HG03575 (cell line): ENCODE data around the gene ACOXL.

Source experiments
- ATAC-seq: cut with Tn5 transposase; IDR thresholded peaks from one replicate; pipeline ENCODE4 v1.9.1; 2021; ENCODE audit not compliant: unreplicated experiment, insufficient number of reproducible peaks, low FRiP score; ENCODE audit errors: extremely low read depth

The ACOXL gene

GRCh38 chr2:110877031-110877827 lies 144.9 kb downstream of the ACOXL start:
- no peak for ATAC-seq

DNA sequence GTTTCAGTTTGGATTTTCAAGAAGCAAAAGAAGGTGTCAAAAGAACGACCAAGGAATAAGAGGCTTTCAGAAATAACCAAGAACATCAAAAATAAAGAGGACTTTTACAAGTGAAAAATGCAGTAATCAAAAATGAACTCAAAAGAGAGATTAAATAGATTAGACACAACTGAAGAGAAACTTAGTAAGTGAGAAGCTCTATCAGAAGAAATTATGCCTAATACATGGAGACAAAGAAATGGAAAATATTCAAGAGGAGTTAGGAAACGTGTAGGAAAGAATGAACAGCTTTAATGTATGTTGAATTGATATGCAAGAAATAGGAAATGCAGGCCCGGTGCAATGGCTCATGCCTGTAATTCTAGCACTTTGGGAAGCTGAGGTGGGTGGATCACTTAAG lies 145.8 kb downstream of the ACOXL start:
- ATAC-seq, result no peak

- ATAC-seq, result peak; percentile 74
Observed at GRCh38 chr2:110881908-110882307, 149.5 kb downstream of the ACOXL start.

GRCh38 chr2:110883406-110883805 lies 151.0 kb downstream of the ACOXL start:
- no peak for ATAC-seq

- ATAC-seq, result no peak
Observed at GRCh38 chr2:110885256-110885655, 152.9 kb downstream of the ACOXL start.

DNA sequence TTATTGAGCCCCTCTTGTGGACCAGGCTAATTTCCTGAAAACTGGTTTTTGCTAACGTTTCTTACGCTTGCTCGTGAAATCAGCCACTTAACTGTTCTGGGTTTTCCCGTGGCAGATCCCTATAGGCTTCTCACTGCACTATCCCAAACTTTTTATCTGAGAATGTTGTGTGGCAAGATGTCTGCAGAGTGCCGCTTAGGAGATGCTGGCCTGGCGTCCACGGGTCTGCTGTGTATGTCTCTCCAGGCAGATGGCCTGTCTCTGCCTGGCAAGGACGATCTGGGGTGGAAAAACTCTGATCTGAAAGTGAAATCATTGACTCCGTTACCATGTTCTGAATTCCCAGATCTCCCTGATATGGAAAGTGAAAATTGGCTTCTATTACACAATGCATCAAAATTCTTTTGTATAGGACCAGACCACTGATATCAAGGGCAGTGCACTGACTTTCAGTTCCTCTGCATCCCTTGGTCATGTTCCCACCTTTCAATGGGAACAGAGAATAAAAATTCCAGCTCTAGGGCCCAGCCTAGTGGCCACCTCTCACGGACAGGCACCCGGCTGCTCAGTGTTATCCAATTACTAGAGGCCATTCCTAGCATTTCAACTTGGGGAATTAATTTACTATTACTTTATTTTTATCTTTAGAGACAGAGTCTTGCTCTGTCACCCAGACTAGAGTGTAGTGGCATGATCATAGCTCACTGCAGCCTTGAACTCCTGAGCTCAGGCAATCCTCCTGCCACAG lies 154.6 kb downstream of the ACOXL start:
- ATAC-seq, result no peak

DNA sequence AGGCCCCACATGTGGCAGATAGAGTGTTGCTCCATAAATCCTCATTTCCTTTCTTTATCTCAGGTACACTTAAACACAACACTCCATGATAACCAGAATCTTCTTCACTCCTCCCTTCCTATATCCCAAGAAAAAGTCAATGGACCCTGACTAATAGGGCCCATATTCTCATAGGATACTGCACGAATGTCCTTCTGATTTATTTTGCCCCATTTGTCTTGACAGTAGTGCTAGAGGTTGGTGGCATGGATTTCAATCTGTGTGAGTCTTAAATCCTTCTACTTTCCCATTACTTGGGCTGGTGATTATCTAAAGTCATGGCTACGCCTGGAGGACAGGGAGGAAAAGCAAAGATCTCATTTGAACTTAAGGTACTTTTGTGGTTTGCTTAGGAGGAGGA lies 156.0 kb downstream of the ACOXL start:
- ATAC-seq, result no peak

DNA sequence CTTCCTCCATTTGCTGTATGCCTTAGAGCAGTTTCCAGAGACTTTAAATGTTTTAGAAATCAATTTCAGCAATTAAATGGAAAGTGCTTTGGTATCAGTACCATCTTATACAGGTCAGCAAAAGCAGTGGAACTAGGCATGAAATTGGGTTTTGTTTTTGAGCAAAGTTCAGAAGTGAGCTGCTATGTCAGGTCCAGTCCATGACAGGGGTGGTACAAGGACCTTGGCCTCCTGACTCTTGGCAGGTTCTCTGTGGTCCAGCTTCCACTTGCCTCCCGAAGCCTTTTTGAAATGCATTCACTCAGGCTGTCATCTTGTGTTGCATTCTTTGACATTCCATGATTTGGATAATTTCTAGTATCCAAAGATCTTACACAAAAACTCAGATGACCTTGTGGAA lies 159.3 kb downstream of the ACOXL start:
- ATAC-seq, result no peak

DNA sequence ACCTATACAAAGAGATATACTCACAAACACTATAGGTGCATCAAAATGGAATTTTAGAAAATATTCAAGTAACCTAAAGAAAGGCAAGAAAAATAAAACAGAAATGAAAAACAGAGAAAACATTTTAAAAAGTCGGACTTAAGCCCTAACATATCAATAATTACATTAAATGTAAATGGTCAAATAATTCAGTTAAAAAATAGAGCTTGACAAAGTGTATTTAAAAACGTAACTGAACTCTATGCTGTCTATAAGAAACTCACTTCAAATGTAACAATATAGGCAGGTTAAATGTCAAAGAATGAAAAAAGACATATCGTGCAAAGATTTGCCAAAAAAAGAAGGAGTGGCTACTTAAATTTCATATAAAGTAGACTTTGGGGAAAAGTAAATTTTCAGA lies 163.9 kb downstream of the ACOXL start:
- ATAC-seq, result no peak

- ATAC-seq, result no peak
Observed at GRCh38 chr2:110897966-110898365, 165.6 kb downstream of the ACOXL start.

DNA sequence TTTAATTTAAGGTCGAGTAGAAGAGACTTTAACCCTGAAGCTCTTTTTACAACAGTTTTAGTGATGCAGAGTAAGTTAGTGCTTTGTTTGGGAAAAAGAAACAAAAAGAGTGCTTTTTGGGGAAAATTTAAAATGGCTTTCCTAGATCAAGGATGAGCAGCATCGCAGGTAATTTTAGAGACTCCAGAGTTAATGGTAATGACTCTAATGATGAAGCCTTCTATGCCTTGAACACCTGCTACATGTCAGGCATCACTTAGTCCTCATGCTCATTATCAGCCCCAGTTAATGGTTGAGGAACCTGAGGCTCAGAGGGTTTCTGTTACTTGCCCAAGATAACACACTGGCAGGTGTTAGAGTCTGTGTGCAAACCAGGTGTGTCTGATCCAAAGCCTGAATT lies 167.8 kb downstream of the ACOXL start:
- ATAC-seq, result no peak

DNA sequence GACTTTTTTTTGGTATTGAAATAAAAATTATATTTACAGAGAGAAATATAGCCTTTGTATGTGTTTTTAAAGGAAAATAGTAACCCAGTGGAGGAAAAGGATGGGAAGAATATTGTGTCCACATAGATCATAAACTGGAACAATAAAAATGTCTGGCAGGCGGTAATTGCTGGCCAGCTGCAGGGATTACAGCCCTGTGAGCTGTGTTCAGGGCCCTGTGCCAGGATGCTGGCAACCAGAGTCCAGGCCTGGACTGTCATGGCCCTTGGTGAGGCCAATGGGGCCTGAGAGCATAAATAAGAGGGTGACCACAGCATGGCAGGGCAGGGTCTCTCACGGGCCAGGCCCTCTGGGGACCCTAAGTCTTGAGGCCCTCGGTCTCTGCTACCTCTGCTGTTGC lies 171.2 kb downstream of the ACOXL start:
- no peak for ATAC-seq

DNA sequence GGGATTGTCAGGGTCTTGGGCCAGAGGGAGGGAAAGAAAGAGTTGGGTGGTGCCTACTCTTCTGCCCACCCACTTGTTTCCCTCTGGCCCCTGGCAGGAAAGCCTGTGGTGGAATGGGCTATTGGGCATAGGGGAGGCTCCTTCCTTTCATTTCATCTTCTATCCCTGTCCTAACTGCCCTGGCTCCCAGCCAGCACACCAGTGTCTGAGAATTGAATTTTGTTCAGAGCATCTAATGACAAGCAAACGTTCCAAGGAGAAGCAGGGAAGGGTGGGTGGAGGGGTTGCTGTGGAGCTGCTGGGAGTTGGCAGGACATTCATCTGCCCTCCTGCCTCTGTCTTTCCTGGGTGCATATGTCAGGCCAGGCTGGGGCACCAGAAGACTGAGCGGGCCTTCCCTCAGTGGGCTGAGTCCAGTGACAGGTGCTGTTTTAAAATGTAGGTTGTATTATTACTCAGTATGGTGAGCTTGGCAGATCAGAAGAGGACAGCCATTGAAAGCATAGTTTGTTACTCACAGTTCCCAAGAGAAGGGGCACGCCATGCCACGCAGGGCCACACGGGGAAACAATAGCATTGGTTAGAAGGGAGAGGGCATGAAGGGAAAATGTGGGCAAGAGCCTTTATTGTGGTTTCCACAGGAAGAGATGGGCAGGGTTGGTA lies 171.9 kb downstream of the ACOXL start:
- no peak for ATAC-seq

- ATAC-seq, result no peak
Observed at GRCh38 chr2:110904779-110905148, 172.4 kb downstream of the ACOXL start.

GRCh38 chr2:110905217-110905616 lies 172.8 kb downstream of the ACOXL start:
- no peak for ATAC-seq

- ATAC-seq, result no peak
Observed at GRCh38 chr2:110906613-110907298, 174.4 kb downstream of the ACOXL start.

DNA sequence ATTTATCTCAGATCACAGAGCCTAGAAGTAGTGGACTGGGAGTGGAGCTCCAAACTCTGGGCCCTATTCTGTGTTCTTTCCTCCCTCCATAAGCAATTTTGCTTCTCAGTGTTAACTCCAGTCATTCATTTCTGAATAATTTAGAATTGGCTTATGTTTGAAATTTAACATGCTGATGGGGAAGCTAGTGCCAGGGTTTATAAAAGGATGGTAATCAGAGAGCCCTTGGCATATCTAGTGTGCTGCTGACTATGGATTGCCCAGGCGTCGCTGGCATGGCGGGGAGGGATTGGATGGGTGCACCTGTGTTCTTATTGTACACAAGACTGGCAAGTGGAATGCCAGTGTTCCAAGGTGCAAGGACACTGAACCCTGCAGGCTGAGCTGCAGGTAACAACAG lies 177.1 kb downstream of the ACOXL start:
- no peak for ATAC-seq

DNA sequence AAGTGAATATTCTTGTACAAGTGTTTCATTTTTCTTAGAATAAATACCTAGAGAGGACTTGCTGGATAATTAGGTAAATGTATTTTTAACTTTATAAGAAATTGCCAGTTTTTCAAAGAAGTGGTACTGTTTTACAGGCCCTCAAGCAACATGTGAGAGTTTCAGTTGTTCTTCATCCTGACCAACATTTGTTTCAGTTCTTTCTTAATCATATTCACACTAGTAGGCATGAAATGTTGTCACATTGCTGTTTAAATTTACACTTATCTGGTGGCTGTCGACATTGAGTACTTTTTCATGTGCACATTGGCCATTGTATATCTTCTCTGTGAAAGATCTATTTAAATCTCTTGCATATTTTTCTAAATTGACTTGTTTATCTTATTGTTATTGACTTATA lies 178.1 kb downstream of the ACOXL start:
- no peak for ATAC-seq

DNA sequence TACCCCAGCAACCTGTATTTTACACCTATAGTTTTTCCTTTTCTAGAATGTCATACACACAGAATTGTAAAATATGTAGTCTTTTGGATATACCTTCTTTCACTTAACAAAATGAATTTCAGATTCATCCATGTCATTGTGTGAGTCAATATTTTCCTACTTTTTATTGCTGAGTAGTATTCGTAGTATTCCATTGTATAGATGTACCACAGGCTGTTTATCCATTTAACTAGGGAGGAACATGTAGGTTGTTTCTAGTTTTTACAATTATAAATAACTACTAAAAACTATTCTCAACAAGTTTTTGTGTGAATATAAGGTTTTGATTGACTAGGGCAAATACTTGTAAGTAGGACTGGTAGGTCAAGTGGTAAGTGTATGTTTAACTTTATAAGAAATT lies 187.4 kb downstream of the ACOXL start:
- ATAC-seq, result no peak

GRCh38 chr2:110925479-110925878 lies 193.1 kb downstream of the ACOXL start:
- no peak for ATAC-seq
